GM18499 (cell line): ENCODE measurements around the gene SRSF5.
"Not testable (repeated sequence)": the region's sequence is repeated elsewhere in the genome, so short reads cannot be mapped to it uniquely, and the experiment has no call there.

Experiments used
- ATAC-seq: cut with Tn5 transposase; IDR thresholded peaks from one replicate; pipeline ENCODE4 v1.9.1; 2021; ENCODE audit warnings: moderate number of reproducible peaks; ENCODE audit not compliant: insufficient read depth, unreplicated experiment

Gene SRSF5

DNA sequence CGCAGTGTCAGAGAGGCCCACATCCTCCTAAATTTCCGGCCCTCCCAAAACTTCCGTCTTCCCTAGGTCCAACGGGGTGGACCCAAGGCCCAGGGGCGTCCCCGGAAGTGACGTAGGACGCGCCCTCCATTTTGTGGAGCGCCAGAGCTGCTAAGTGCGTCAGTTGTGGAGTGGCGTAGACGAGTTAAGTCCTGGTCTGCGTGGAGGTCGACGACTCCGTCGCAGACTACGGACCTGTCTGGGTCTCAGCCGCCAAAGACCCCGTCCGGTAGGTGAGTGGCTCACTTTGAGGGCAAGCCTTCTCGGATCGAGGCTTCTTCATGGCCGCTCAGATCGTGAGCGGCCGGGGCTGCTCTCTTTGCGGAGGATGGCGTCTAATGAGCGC is at the start of gene SRSF5:
Gene SRSF5 (plus strand): TSS at position 159 of the 385 bp plus-strand sequence. CDS start 1,015 bp downstream, outside the sequence.
- ATAC-seq = peak; percentile 48

DNA sequence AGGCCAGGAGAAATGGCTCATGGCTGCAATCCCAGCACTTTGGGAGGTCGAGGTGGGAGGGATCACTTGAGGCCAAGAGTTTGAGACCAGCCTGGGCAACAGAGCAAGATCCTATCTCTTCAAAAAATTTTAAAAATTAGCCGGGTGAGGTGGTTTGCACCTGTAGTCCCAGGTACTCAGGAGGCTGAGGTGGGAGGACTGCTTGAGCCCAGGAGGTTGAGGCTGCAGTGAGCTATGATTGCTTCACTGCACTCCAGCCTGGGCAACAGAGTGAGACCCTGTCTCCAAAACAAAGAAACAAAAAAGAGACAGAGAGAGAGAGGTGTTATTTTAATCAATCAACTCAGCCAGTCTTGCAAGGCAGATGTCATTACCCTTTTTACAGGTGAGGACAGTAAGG is 48.3 kb upstream of the SRSF5 start:
- not testable (repeated sequence) for ATAC-seq

DNA sequence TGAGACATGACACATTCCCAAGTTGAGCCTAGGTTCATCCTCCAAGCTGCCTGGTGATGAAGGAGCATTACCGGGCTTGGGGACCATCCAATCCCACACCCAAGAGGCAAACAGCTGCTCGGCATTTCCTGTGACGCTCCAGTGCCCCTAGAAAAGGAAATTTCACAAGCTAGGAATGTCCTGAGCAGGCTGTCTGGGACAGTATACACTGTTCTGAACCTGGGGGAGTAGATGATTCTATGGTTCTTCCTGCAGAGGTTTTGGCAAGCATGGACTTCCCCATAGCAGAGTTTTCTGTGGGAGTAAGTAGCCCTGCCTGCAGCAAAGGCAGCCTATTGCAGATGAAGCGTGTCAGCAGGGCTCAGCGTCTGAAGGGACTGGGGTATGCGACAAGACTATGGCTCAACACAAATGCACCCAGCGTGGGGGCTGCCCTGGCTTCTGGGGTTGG is 47.4 kb upstream of the SRSF5 start:
- no peak for ATAC-seq

DNA sequence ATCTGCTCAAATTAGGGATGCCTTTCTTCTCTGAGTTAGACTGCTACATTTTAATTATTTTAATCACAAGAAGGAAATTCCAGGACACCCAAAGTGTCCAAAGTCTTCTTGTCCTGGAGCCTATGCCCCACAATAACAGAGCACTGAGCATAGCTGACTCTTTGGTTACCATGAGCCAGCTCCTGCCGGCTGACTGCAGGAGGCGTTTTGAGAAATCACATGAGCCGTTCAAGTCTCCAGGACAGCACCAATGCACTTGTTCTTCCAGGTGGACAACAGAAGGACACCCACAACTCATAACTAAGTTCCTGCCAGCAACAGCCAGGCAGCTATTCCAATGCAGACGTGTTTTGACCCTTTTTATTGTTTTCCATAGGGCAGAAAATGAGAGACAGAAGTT is 46.0 kb upstream of the SRSF5 start:
- no peak for ATAC-seq

DNA sequence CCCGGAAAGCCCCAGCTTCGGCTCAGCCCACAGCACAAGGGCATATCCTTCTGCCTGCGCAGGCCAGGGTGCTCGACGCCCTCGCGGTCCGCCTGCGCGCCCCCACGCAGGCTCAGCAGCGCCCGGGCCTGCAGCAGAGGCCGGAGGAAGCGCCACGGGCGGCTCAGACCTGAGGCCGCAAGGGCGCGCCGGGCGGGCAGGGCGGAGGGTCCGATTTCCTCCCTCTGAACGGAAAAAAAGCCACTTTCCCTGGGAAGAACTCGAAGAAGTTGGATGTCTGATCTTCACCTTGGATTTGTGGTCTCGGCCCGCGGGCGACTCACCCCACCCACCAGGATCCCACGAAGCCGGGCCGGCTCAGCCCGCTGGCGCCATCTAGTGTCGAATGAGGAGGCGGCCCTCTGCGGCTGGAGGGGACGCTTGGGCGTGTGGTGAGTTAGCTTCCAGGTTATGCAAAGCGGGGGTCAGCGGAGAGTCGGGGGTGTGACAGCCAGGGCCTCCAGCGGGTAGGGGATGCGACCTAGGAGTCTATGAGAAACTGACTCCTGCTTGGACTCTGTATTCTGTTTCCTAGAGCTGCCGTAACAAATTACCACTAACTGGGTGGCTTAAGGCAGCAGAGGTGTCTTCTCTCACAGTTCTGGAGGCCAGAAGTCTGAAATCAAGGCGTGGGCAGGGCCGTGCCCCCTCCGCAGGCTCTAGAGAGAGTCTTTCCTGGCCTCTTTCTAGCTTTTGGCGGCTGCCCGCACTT is 40.0 kb upstream of the SRSF5 start:
- no peak for ATAC-seq

DNA sequence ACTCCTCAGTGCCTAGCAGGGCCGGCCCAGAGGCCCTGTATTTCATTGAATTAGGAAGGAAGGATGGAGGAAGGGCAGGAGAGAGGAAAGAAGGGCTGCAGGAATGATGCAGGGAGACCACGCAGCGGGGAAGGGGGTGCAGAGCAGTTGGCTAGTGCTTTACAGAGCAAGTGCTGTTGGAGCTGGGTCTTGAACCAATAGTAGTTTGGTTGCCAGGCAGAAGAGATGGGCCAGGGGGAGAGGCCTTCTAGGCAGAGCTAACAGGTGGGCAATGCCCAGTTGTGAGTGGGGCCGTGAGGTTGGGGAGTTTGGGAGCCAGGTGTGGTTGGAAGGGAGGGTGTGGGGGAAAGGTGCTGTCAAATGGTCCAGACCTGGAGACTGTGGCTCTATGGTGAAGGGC is 39.1 kb upstream of the SRSF5 start:
- no peak for ATAC-seq

DNA sequence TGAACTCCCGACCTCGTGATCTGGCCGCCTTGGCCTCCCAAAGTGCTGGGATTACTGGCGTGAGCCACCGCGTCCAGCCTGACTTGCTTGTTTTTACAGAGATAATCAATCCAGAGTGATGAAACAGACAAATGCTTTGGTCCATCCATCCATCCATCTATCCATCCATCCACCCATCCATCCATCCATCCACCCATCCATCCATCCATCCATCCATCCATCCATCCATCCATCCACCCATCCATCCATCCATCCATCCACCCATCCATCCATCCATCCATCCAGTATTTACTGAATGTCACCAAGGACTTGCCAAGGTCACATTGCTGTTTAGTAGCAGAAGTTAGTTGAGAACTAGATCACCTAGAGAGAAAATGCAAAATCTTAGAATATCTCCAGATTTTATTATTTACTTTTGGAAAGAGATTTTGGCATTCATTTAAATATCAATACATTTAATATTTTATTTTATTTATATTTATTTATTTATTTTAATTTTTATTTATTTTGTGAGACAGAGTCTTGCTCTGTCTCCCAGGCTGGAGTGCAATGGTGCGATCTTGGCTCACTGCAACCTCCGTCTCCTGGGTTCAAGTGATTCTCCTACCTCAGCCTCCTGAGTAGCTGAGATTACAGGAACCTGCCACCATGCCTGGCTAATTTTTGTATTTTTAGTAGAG is 34.9 kb upstream of the SRSF5 start:
- not testable (repeated sequence) for ATAC-seq

DNA sequence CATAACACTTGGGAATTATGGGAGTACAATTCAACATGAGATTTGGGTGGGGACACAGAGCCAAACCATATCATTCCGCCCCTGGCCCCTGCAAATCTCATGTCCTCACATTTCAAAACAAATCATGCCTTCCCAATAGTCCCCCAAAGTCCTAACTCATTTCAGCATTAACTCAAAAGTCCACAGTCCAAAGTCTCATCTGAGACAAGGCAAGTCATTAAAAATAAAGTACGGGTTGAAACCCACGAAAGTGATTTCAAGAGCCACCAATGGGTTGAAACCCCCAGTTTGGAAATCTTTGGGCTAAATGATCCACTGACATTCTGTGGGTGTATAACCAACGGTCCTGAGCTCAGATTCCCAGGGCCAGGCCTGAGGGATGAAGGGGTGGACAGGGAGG is 30.5 kb upstream of the SRSF5 start:
- not testable (repeated sequence) for ATAC-seq

DNA sequence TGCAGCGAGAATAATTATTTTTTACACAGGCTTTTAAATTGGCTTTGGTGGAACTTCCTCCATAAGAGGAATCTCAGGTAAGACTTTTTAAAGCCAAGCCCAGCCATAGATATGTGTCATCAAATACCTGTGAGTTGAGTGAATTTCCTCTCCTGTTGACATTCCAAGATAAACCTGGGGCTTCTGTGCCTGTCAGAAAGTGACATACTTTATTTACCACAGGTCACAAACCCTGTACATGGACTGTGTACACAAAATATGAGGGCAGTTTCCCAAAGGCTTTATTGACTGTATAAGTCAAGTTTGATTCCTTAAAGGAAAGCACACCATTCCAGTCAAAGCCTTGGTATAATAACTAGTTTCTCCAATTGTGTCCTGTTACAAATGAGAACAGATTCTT is 25.9 kb upstream of the SRSF5 start:
- no peak for ATAC-seq

DNA sequence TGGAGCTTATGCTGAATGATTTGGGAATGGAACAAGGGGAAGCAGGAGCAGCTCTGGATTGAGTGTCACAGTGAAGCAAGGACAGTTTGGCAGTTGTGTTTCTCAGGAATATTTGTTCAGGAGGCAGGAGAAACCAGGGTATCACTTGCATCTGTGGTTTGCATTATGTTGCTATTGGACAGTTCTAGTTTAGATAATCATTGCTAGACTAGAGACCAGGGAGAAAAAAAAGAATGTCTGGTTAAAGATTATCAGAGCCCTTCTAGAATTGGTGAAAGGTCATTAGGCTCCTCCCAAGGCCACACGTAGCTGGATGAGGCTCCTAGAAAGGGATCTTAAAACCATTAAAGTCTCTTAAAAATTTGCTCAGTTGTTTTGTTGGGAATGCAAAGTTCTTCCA is 17.0 kb upstream of the SRSF5 start:
- ATAC-seq = no peak

DNA sequence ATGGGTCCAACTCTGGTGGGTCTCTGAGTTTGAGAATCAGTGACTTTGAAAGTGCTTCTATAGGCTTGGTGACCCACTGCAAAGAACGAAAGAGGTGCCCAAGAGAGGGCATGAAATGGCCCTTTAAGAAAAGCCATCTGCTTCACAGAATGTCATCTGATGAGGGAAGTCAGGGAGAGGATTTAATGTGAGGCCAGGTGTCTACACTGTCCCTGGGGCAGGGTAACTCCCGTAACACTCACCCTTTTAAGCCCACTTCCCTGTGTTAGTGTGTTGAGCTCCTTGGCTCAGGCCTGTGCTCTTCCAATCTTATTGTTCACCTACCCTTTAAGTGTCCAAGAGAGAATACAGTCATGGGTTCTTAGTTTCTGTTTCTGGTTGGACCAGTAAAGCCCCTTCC is 16.4 kb upstream of the SRSF5 start:
- ATAC-seq = no peak

DNA sequence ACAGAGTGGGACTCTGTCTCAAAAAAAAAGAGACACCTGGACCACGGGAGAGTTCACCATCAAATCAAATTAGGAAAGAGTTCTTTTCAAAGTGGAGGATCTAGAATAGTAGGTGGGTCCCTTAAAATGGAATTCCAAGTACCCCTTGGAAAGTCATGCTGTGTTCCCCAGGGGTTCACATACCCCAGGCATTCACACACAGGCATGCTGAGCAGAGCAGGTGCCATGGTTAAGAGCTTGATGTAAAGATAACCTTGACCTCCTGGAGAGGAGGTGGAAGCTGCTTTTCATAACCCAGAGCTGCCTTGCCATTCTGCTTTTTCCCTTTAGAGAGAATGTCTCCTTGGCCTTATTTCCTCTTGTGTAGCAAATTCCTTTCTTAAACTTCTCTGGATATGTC is 14.2 kb upstream of the SRSF5 start:
- ATAC-seq = no peak

DNA sequence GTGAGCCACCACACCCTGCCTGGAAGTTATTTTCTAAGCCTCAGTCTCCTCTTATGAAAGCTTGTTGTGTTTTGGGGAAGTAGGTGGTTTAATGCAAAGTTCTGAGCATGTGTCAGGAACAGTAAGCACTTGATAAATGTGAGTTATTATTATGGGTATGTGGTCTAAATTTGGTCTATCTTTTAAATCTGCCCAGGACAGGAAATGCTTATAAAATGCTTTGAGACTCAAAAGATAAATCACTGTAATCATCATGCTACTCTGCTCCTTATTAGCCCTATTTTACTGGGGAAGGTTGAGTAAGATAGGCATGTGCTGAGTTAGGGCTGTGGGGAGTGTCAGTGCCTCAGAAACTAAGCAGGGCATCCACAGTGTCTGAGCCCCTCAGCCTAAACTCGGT is 13.1 kb upstream of the SRSF5 start:
- ATAC-seq = no peak

DNA sequence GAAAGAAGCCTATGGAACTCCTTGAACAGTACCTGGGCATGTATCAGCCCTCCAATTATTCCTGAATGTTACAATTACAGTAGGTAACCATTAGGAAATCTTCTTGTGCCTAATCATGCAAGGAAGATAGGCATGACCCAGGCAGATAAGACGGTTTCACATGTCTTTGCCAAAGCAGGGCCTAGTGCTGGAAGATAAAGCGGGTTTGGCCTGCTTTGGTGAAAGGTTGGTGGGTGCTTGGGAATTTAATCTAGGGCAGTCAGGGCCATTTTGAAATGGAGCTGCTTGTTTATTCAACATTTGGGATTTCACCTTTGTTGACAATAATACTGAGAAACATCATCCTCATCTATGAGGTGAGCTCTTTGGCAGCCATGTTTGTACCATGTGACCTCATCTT is 12.5 kb upstream of the SRSF5 start:
- no peak for ATAC-seq

DNA sequence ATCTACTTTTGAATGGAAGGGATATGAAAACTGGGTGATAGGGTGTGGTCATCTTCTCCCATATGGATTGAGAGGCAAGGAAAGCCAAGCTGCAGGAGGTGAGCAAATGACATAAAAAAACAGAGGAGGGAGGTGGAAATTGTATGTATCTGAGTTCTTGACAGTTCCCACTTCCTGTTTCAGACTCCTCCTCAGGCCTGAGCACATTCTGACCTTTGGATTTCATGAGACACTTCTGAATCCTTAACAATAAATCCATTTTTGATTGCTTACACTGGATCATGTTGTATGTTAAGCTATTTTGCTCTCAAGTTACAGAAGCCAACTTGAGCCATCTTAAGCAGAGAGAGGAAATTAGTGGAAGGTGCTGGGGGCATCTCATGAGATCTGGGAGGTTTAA is 11.6 kb upstream of the SRSF5 start:
- ATAC-seq = no peak

DNA sequence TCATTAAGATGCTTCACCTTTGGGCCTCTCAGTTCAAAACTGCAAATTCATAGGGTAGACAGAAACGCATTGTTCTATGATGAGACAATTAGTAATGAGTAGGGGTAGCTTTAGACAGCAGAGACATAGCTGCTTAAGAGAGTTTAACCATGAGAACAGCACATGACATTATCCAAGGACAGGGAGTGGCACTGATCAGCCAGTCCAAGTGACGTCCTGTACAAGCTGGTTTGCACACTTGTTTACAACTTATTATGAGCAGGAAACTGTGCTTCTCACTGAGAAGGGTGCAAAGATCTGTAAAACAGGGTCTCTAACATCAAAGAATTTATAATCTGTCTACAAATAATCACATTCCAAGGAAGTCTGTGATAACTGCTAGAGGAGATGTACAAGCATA is 11.2 kb upstream of the SRSF5 start:
- no peak for ATAC-seq

DNA sequence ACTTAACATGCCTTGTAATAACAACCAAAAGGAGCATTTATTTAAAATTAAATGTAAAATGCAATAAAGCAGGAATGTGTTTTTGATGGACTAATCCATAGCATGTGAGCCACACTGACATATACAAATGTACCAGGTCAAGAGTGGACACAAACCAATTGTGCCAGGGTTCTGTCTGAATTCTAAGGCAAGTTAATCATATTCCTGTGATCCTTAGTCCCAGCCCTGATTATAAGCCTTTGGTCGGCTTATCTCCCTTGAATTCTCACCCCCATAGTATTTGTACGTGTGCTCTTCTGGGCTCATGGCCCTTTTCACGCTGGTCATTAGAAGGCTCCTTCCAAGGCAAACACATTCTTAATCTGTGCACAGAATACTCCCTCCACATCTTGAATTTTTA is 10.6 kb upstream of the SRSF5 start:
- ATAC-seq = no peak

DNA sequence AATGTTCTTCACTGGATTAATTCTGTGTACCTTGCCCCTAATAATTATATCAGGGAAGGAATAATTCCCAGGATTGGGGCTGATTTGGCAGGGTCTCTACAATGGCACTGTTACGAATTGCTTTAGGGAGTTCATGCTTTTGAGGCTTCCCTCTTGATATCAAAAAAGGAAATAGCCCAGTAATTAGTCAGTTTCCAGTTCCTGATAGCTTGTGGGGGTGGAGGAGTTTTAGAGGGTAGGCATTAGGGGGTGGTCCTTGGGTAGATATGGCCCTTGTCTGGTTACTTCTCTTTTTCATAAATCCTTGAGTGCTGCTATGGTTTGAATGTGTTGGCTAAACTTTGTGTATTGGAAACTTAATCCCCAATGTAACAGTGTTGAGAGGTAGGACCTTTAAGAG is 6.1 kb upstream of the SRSF5 start:
- no peak for ATAC-seq

DNA sequence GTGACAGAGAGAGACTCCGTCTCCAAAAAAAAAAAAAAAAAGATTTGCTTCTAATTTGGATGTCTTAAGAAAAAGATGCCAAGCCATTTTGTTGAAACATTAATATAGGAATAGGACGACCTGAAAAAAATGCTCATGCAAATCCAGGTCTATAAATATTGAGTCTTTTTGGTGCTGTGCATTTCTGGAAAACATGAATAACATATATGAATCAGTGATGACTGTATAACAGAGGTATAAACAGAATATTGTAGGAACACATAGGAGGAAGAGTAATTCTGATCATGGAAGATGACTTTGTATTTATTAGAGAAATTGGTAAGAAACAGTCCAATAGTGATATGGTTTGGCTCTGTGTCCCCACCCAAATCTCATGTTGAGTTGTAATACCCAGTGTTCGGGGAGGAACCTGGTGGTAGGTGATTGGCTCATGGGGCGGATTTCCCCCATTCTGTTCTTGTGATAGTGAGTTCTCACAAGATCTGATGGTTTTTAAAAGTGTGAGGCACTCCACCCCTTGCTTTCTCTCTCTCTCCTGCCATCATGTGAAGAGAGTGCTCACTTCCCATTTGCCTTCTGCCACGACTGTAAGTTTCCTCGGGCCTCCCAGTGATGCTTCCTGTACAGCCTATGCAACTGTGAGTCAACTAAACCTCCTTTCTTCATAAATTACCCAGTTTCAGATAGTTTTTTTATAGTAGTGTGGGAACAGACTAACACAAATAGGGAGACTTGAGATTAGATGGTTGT is 3.0 kb upstream of the SRSF5 start:
- no peak for ATAC-seq

DNA sequence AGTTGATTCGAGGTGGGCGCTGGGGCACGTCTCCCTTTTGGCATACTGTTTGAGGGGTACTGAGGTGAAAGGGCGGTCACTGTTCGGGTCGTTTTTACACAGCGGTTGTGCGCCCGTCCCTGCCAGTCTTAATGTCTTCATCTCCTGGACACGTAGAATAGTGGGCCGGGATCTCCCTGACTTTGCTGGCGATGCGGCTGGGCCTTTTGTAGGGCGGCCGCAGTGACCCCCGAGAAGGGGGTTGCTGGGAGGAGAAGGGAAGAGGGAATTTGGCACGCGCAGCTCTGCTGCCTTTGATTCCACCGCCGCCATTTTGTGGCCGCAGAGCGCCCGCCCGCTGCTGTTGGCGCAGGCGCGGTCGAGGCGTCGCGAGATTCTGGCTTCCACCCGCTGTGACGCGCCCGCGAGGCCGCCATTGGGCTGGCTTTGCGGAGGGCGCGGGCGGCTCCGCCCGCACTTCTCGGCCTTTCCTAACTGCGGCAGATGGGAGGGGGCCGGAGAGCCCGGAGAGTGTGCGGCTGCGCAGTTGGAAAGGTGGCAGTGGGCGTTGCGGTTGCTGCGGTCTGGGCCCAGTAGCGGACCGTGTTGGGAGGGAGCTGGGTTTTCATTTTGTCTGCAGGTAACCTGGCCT is 542 bp downstream of the SRSF5 start:
- no peak for ATAC-seq

DNA sequence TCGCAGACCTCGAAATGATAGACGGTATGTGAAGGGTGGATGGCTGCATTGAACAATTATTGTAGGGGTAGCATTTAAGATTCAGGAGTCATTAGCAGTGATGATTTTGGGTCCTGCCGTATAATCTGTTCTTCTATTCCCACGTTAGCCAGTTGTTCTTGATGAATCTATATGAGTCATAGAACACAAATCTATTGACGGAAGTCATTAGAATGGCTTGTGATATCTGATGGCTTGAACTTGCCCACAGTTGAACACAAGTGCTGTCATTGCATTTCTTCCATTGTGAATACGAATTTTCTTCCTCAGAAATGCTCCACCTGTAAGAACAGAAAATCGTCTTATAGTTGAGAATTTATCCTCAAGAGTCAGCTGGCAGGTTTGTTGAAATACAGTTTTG is 1.9 kb downstream of the SRSF5 start:
- no peak for ATAC-seq
